IMR-90 (cell line): ENCODE measurements around the gene GALNT12. TPM values are rescaled to one million over a fixed set of nuclear protein-coding genes. Genes with fewer than 3 reads are reported as not detected.

Experiments
- ATAC-seq: fragments of 200-7000 bp; cut with Tn5 transposase; 2 replicates; pipeline ENCODE4 v1.9.1; 2020; ENCODE audit warnings: low read depth, mild to moderate bottlenecking, moderate library complexity
- BruUV-seq: library from RNA; stranded (reverse); fragments of 400-500 nt; replicated peaks from 2 replicates; lab custom pipeline; 2021; lab: Mats Ljungman, UMichigan
- CTCF ChIA-PET: fragments of 300-600 bp; formaldehyde crosslinking; extraction: SDS; loops from one replicate; lab custom pipeline; 2021; ENCODE audit warnings: antibody characterized with exemption; lab: Yijun Ruan, JAX
- POLR2A ChIA-PET: fragments of 300-600 bp; sonication (Branson Sonifier 250); formaldehyde crosslinking; loops from one replicate; lab custom pipeline; 2022; ENCODE audit warnings: antibody characterized with exemption; ENCODE audit not compliant: unreplicated experiment; lab: Charles Lee
- DNase-seq: peaks from one replicate; pipeline ENCODE4 v3.0.0; 2013
- H2AFZ ChIP-seq: replicated peaks from 2 replicates; pipeline ENCODE3; 2013; ENCODE audit warnings: low read length, mild to moderate bottlenecking; ENCODE audit not compliant: poor library complexity
- H2AK5ac ChIP-seq: 2 replicates; pipeline ENCODE4 v1.6.1; 2013; ENCODE audit warnings: low read depth, low read length, inconsistent platforms
- H2AK9ac ChIP-seq: replicated peaks from 2 replicates; pipeline ENCODE3; 2013; ENCODE audit warnings: mild to moderate bottlenecking, low read depth, low read length, moderate library complexity; ENCODE audit not compliant: poor library complexity
- H2BK120ac ChIP-seq: 2 replicates; pipeline ENCODE4 v1.6.1; 2013; ENCODE audit warnings: low read depth, low read length, inconsistent platforms
- H2BK15ac ChIP-seq: 3 replicates; pipeline ENCODE4 v1.6.1; 2013; ENCODE audit warnings: low read depth, low read length, inconsistent platforms
- H2BK20ac ChIP-seq: 2 replicates; pipeline ENCODE4 v1.6.1; 2013; ENCODE audit warnings: low read depth, mild to moderate bottlenecking, inconsistent platforms, low read length, moderate library complexity
- H2BK5ac ChIP-seq: 2 replicates; pipeline ENCODE4 v1.6.1; 2013; ENCODE audit warnings: mild to moderate bottlenecking, low read depth, low read length, inconsistent platforms; ENCODE audit not compliant: poor library complexity, severe bottlenecking
- H3K14ac ChIP-seq: replicated peaks from 2 replicates; pipeline ENCODE4 v1.6.1; 2013; ENCODE audit warnings: low read depth, low read length, inconsistent platforms
- H3K18ac ChIP-seq: 2 replicates; pipeline ENCODE4 v1.6.1; 2013; ENCODE audit warnings: low read depth, low read length, control low read depth
- H3K23ac ChIP-seq: 2 replicates; pipeline ENCODE4 v1.6.1; 2013; ENCODE audit warnings: low read depth, low read length, inconsistent platforms
- H3K27ac ChIP-seq: 2 replicates; pipeline ENCODE4 v1.5.1; 2013; ENCODE audit warnings: mild to moderate bottlenecking, control low read depth, low read length; ENCODE audit not compliant: insufficient read depth
- H3K27me3 ChIP-seq: 2 replicates; pipeline ENCODE4 v1.6.1; 2013; ENCODE audit warnings: low read length; ENCODE audit not compliant: control insufficient read depth, insufficient read depth
- H3K36me3 ChIP-seq: 2 replicates; pipeline ENCODE4 v1.6.1; 2013; ENCODE audit warnings: low read length, mixed read lengths; ENCODE audit not compliant: control insufficient read depth, insufficient read depth
- H3K4ac ChIP-seq: 2 replicates; pipeline ENCODE4 v1.6.1; 2013; ENCODE audit warnings: low read depth, low read length, inconsistent platforms
- H3K4me1 ChIP-seq: 2 replicates; pipeline ENCODE4 v1.6.1; 2013; ENCODE audit warnings: low read length, mixed read lengths; ENCODE audit not compliant: control insufficient read depth, insufficient read depth
- H3K4me2 ChIP-seq: 2 replicates; pipeline ENCODE4 v1.6.1; 2013; ENCODE audit warnings: low read depth, mild to moderate bottlenecking, control low read depth, low read length, moderate library complexity
- H3K4me3 ChIP-seq: 2 replicates; pipeline ENCODE4 v1.5.1; 2013; ENCODE audit warnings: low read depth, mild to moderate bottlenecking, control low read depth, low read length, moderate library complexity; ENCODE audit not compliant: insufficient read depth
- H3K56ac ChIP-seq: 2 replicates; pipeline ENCODE4 v1.6.1; 2013; ENCODE audit warnings: low read length, inconsistent platforms; ENCODE audit not compliant: insufficient read depth; ENCODE audit errors: extremely low read depth
- H3K79me1 ChIP-seq, 2 experiments: 2 replicates each; pipeline ENCODE4 v1.6.1; 2013; ENCODE audit warnings: low read length in 2 of 2, inconsistent platforms in 1 of 2, low read depth in 1 of 2
- H3K9ac ChIP-seq: 2 replicates; pipeline ENCODE4 v1.6.1; 2013; ENCODE audit warnings: low read depth, low read length, control low read depth
- H3K9me1 ChIP-seq: 2 replicates; pipeline ENCODE4 v1.6.1; 2013; ENCODE audit warnings: low read length, inconsistent platforms; ENCODE audit not compliant: insufficient read depth
- H3K9me3 ChIP-seq: 2 replicates; pipeline ENCODE4 v1.6.1; 2013; ENCODE audit warnings: low read length; ENCODE audit not compliant: control insufficient read depth, insufficient read depth
- H4K20me1 ChIP-seq: 2 replicates; pipeline ENCODE4 v1.6.1; 2013; ENCODE audit warnings: low read length, inconsistent platforms; ENCODE audit not compliant: insufficient read depth
- H4K5ac ChIP-seq: 2 replicates; pipeline ENCODE4 v1.6.1; 2013; ENCODE audit warnings: mild to moderate bottlenecking, low read depth, low read length, control low read depth
- H4K8ac ChIP-seq, 2 experiments: 2 replicates each; pipeline ENCODE4 v1.6.1; 2013; ENCODE audit warnings: low read depth in 2 of 2, low read length in 2 of 2, control low read depth in 1 of 2, inconsistent platforms in 1 of 2
- H4K91ac ChIP-seq: 2 replicates; pipeline ENCODE4 v1.6.1; 2013; ENCODE audit warnings: low read depth, low read length, inconsistent platforms; ENCODE audit not compliant: insufficient read depth
- CEBPB ChIP-seq: IDR thresholded peaks from 2 replicates; pipeline ENCODE4 v1.6.1; 2012; ENCODE audit warnings: low read depth, low read length, improper control_type of control experiment
- MXI1 ChIP-seq: IDR thresholded peaks from 2 replicates; pipeline ENCODE4 v1.6.1; 2012; ENCODE audit warnings: low read depth, mild to moderate bottlenecking, low read length, moderate library complexity, borderline replicate concordance
- WGBS, 2 experiments: methylation state at CpG; one replicate each; pipeline versions ENCODE4 v1.1.5 to v1.1.7; 2013; ENCODE audit warnings: missing lambda C conversion rate in 2 of 2; ENCODE audit not compliant: insufficient read length in 1 of 2; ENCODE audit errors: extremely low coverage in 2 of 2; 5-methylcytosine and 5-hydroxymethylcytosine counted together
- dilution Hi-C: fragments of 300-500 bp; cut with HindIII; formaldehyde crosslinking; loops from one replicate; pipeline ENCODE4 v1.14.3; 2018; ENCODE audit warnings: low sequenced_read_pairs; ENCODE audit not compliant: unreplicated experiment
- in situ Hi-C: fragments of 300-500 bp; cut with MboI; formaldehyde crosslinking; loops from 3 replicates; pipeline ENCODE4 v1.14.3; 2019; ENCODE audit warnings: low sequenced_read_pairs, inconsistent platforms, mixed read lengths
- intact Hi-C: fragments of 100-400 bp; cut with micrococcal nuclease; formaldehyde crosslinking; loops from 2 replicates; pipeline ENCODE4 v1.10.0; 2022
- polyA plus RNA-seq, 3 experiments: library from polyadenylated mRNA; depleted of rRNA; stranded (reverse); fragments of >200 nt; gene quantifications; 2 replicates each; pipeline ENCODE4 v1.2.3, GENCODE V29; 2012; ENCODE audit warnings: low replicate concordance in 1 of 3
- total RNA-seq: library from RNA; depleted of rRNA; stranded (reverse); fragments of >200 nt; gene quantifications from 2 replicates; pipeline ENCODE4 v1.2.3, GENCODE V29; 2012; rRNA removed
- TF ChIP-seq, protein P1 (sequence below): fragments of 150-350 bp; IDR thresholded peaks from 2 replicates; pipeline ENCODE4 v1.6.1; 2016; ENCODE audit warnings: low read depth, mild to moderate bottlenecking, low read length, moderate library complexity, borderline replicate concordance

Gene GALNT12
- total and polyA plus RNA-seq, 2 of the 4 experiments (the other 2 are of a cell fraction), result 2.3 to 2.5 TPM

DNA sequence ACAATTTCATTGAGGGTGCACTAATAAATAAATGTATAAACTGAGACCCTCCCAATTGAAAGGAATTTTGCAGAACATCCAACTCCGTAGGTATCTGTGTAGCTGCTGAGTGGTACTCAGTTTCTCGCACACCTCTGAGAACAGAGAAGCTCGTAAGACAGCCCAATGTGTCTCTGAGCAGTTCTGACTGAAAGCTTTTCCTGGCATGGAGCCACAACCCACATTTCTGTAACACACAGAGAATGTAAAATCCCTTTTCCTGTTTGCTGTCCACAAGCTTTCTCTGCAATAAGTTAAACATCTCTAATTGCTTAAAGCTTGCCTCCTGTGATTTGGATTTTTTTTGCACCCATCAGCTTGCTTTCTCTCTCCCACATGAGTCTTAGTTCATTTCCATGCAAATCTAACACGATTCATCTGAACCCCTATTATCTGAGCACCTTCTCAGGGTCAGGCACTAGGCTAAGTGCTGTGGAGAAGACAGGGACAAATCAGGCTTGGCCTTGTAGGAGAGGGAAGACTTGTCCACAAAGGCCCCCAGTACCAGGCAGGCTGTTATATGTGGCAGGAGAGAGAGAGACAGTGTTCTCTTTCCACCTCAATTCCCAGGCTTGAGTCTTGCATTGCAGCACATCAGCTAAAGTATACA, 92.1 kb downstream of the GALNT12 start:
- Histone ChIP-seq H3K14ac (peak overlapping the region; percentile 59), H3K4me1 (peaks cover 9% of the 10 kb centered on the region), H4K91ac (peak overlapping the region; percentile 81), H4K8ac (peak overlapping the region; percentile 5 to 79; a peak in 2 of 4 replicates), H3K4ac (peak overlapping the region; percentile 79), H3K56ac (peak overlapping the region; percentile 17; the same call in 1 of the 2 replicates), H3K79me1 (no peaks in the 10 kb centered on the region), H4K20me1 (no peaks in the 10 kb centered on the region), H3K9ac (peak overlapping the region; percentile 36), H2BK20ac (peak overlapping the region; percentile 77), H3K23ac (peak overlapping the region; percentile 53), H3K9me1 (peaks cover 3% of the 10 kb centered on the region), H2BK120ac (peak overlapping the region; percentile 86), H2AK5ac (peak overlapping the region; percentile 52; the same call in 1 of the 2 replicates), H3K18ac (peak overlapping the region; percentile 94), H3K27me3 (no peaks in the 10 kb centered on the region), H2BK5ac (peak overlapping the region; percentile 43), H2AK9ac (peak overlapping the region; percentile 13), H3K4me3 (no peak overlapping the region), H2BK15ac (peak overlapping the region; percentile 77), H3K4me2 (peak overlapping the region; percentile 67), H3K27ac (peak overlapping the region; percentile 89), H3K9me3 (peaks cover 4% of the 10 kb centered on the region; the same call in 1 of the 2 replicates), H3K36me3 (no peaks in the 10 kb centered on the region), H2AFZ (peak overlapping the region; percentile 4), H4K5ac (peak overlapping the region; percentile 70)
- dilution Hi-C loops (no loop called here), intact Hi-C loops (no loop called here), in situ Hi-C loops (no loop called here)
- ATAC-seq (peak; percentile 89), DNase-seq (peak; percentile 91)
- no CpG with 5 or more reads among the region's 4 CpGs for WGBS, 2 experiments
- no TSS peak for BruUV-seq
- POLR2A ChIA-PET, result interaction anchor here (0.8 kb wide), 1 partner anchor 9 kb away, joined by 4 read pairs; no protein-coding TSS in a partner anchor
- TF ChIP-seq CEBPB, result no peak
- TF ChIP-seq MXI1, result no peak
- TF ChIP-seq, protein P1, sequence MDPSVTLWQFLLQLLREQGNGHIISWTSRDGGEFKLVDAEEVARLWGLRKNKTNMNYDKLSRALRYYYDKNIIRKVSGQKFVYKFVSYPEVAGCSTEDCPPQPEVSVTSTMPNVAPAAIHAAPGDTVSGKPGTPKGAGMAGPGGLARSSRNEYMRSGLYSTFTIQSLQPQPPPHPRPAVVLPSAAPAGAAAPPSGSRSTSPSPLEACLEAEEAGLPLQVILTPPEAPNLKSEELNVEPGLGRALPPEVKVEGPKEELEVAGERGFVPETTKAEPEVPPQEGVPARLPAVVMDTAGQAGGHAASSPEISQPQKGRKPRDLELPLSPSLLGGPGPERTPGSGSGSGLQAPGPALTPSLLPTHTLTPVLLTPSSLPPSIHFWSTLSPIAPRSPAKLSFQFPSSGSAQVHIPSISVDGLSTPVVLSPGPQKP, result no peak
- CTCF ChIA-PET, result interaction anchor here (0.6 to 1.2 kb wide), 5 partner anchors 9 to 99 kb away, joined by 3 to 5 read pairs (median 3); no protein-coding TSS in a partner anchor

Other genes starting within 250 kb of the GALNT12 start
- 19.4 and 20.3 TPM in 2 replicates for gene GABBR2, start 98.7 kb upstream of the GALNT12 start, total RNA-seq
- gene GABBR2, start 98.7 kb upstream of the GALNT12 start, polyA plus RNA-seq (2012; rRNA removed), result 14.2 and 15.4 TPM in 2 replicates
- 8.6 and 9.0 TPM in 2 replicates for gene ANKS6, start 11.1 kb upstream of the GALNT12 start, total RNA-seq
- gene ANKS6, start 11.1 kb upstream of the GALNT12 start, polyA plus RNA-seq (2012; rRNA removed), result 23.6 and 24.0 TPM in 2 replicates
- 1.9 and 2.2 TPM in 2 replicates for gene COL15A1, start 136.2 kb downstream of the GALNT12 start, total RNA-seq
- gene COL15A1, start 136.2 kb downstream of the GALNT12 start, polyA plus RNA-seq (2012; rRNA removed), result 3.1 and 3.7 TPM in 2 replicates